HG03520 (cell line): ENCODE results near the gene GRIA3.

ENCODE experiments used
- ATAC-seq: cut with Tn5 transposase; IDR thresholded peaks from one replicate; pipeline ENCODE4 v1.9.1; 2021; ENCODE audit warnings: mild to moderate bottlenecking, moderate library complexity; ENCODE audit not compliant: unreplicated experiment

GRIA3 gene

GRCh38 chrX:123190096-123190495, 6.0 kb downstream of the GRIA3 start:
- ATAC-seq, result no peak

GRCh38 chrX:123193101-123193500, 9.0 kb downstream of the GRIA3 start:
- ATAC-seq, result no peak

GRCh38 chrX:123199338-123199737, 15.3 kb downstream of the GRIA3 start:
- no peak for ATAC-seq

GRCh38 chrX:123201720-123202119, 17.6 kb downstream of the GRIA3 start:
- ATAC-seq, result no peak

GRCh38 chrX:123202523-123202922, 18.4 kb downstream of the GRIA3 start:
- no peak for ATAC-seq

GRCh38 chrX:123203772-123204171, 19.7 kb downstream of the GRIA3 start:
- ATAC-seq, result no peak

- ATAC-seq, result no peak
These were observed 22.1 kb downstream of the GRIA3 start for GRCh38 chrX:123206176-123206575.

GRCh38 chrX:123210252-123210651, 26.2 kb downstream of the GRIA3 start:
- no peak for ATAC-seq

GRCh38 chrX:123215397-123216089, 31.5 kb downstream of the GRIA3 start:
- no peak for ATAC-seq

GRCh38 chrX:123217077-123217476, 33.0 kb downstream of the GRIA3 start:
- no peak for ATAC-seq

GRCh38 chrX:123217728-123218127, 33.6 kb downstream of the GRIA3 start:
- no peak for ATAC-seq

GRCh38 chrX:123219916-123220315, 35.8 kb downstream of the GRIA3 start:
- ATAC-seq, result no peak

- ATAC-seq, result no peak
These were observed 38.8 kb downstream of the GRIA3 start for GRCh38 chrX:123222920-123223319.

GRCh38 chrX:123223409-123223808, 39.3 kb downstream of the GRIA3 start:
- ATAC-seq, result no peak

GRCh38 chrX:123223859-123224258, 39.8 kb downstream of the GRIA3 start:
- peak; percentile 84 for ATAC-seq

- ATAC-seq, result no peak
These were observed 46.7 kb downstream of the GRIA3 start for GRCh38 chrX:123230798-123231197.

GRCh38 chrX:123236859-123237258, 52.8 kb downstream of the GRIA3 start:
- ATAC-seq, result no peak

GRCh38 chrX:123237271-123237670, 53.2 kb downstream of the GRIA3 start:
- no peak for ATAC-seq

GRCh38 chrX:123254457-123254856, 70.4 kb downstream of the GRIA3 start:
- no peak for ATAC-seq

- ATAC-seq, result peak; percentile 74
These were observed 72.3 kb downstream of the GRIA3 start for GRCh38 chrX:123256378-123256777.

GRCh38 chrX:123260920-123261418, 76.9 kb downstream of the GRIA3 start:
- ATAC-seq, result no peak

GRCh38 chrX:123263270-123263669, 79.2 kb downstream of the GRIA3 start:
- no peak for ATAC-seq

- no peak for ATAC-seq
These were observed 79.7 kb downstream of the GRIA3 start for GRCh38 chrX:123263747-123264146.
